Fibroblast of lung (primary cell): ENCODE measurements around the gene WASL. TPM values are rescaled to one million over a fixed set of nuclear protein-coding genes. Genes with fewer than 3 reads are reported as not detected.
"Not testable (repeated sequence)": the region's sequence is repeated elsewhere in the genome, so short reads cannot be mapped to it uniquely, and the experiment has no call there.

Source experiments
- DNase-seq, 2 donors: peaks; one replicate each; pipeline versions ENCODE4 v3.0.0 to v3.0.0-alpha.2; 2010; ENCODE audit warnings: low read depth in 2 of 2
- H2AFZ ChIP-seq: 2 replicates; pipeline ENCODE4 v1.5.1; 2012; ENCODE audit warnings: low read length, control low read depth, inconsistent platforms
- H3K27ac ChIP-seq: 2 replicates; pipeline ENCODE4 v1.5.1; 2011; ENCODE audit warnings: low read length, control low read depth; ENCODE audit not compliant: insufficient read depth
- H3K27me3 ChIP-seq: 2 replicates; pipeline ENCODE4 v1.5.1; 2011; ENCODE audit warnings: mild to moderate bottlenecking, low read length; ENCODE audit not compliant: control insufficient read depth, insufficient read depth
- H3K36me3 ChIP-seq: 2 replicates; pipeline ENCODE4 v1.5.1; 2011; ENCODE audit warnings: low read length; ENCODE audit not compliant: control insufficient read depth, insufficient read depth
- H3K4me1 ChIP-seq: 2 replicates; pipeline ENCODE4 v1.5.1; 2011; ENCODE audit warnings: low read length; ENCODE audit not compliant: control insufficient read depth, insufficient read depth; ENCODE audit errors: extremely low read depth
- H3K4me2 ChIP-seq: 2 replicates; pipeline ENCODE4 v1.5.1; 2011; ENCODE audit warnings: low read length, control low read depth; ENCODE audit not compliant: insufficient read depth; ENCODE audit errors: extremely low read depth
- H3K4me3 ChIP-seq, 4 experiments: fragments of 200-600 bp in 1 of 4; sonication (generic) in 1 of 4; replicated peaks in 1 of 4; 2 replicates each; pipeline ENCODE4 v1.5.1; 2011 to 2016; ENCODE audit warnings: low read length in 4 of 4, low read depth in 3 of 4, mild to moderate bottlenecking in 3 of 4, control low read depth in 2 of 4, inconsistent platforms in 1 of 4, mixed read lengths in 1 of 4; ENCODE audit not compliant: insufficient read depth in 1 of 4; ENCODE audit errors: control extremely low read depth in 1 of 4
- H3K79me2 ChIP-seq: 2 replicates; pipeline ENCODE4 v1.5.1; 2012; ENCODE audit warnings: mild to moderate bottlenecking, low read length, inconsistent platforms; ENCODE audit not compliant: control insufficient read depth, insufficient read depth
- H3K9ac ChIP-seq: 2 replicates; pipeline ENCODE4 v1.5.1; 2011; ENCODE audit warnings: mild to moderate bottlenecking, low read length, control low read depth; ENCODE audit not compliant: insufficient read depth
- H3K9me3 ChIP-seq: 2 replicates; pipeline ENCODE4 v1.5.1; 2012; ENCODE audit warnings: low read depth, low read length; ENCODE audit not compliant: control insufficient read depth, insufficient read depth
- H4K20me1 ChIP-seq: 2 replicates; pipeline ENCODE4 v1.5.1; 2011; ENCODE audit warnings: low read length; ENCODE audit not compliant: control insufficient read depth, insufficient read depth; ENCODE audit errors: extremely low read depth
- EZH2 ChIP-seq: IDR thresholded peaks from 2 replicates; pipeline ENCODE4 v1.5.1; 2012; ENCODE audit warnings: low read length, control low read depth, mild to moderate bottlenecking; ENCODE audit errors: missing control alignments
- polyA plus RNA-seq, 2 donors: library from polyadenylated mRNA; depleted of rRNA in 1 of 2; stranded (reverse) in 1 of 2; unstranded in 1 of 2; fragments of >200 nt; gene quantifications; 2 replicates each; pipeline ENCODE4 v1.2.1, GENCODE V29; 2011 to 2012; ENCODE audit warnings: missing spikeins in 1 of 2
- total RNA-seq: library from RNA; depleted of rRNA; stranded (reverse); fragments of >200 nt; gene quantifications from 2 replicates; pipeline ENCODE4 v1.2.1, GENCODE V29; 2014
- TF ChIP-seq, protein P1 (sequence below), 2 donors: IDR thresholded peaks in 1 of 2; conservative IDR thresholded peaks in 1 of 2; 1 replicate in 1 of 2; 2 replicates in 1 of 2; pipeline ENCODE4 v1.5.1; 2011 to 2012; ENCODE audit warnings: low read length in 2 of 2, control low read depth in 1 of 2, inconsistent platforms in 1 of 2, low read depth in 1 of 2, mild to moderate bottlenecking in 1 of 2

WASL gene
- total and polyA plus RNA-seq, 2 donors (not counting 1 experiment from before 2014, with no cell fraction given), result 15.4 to 21.0 TPM

DNA sequence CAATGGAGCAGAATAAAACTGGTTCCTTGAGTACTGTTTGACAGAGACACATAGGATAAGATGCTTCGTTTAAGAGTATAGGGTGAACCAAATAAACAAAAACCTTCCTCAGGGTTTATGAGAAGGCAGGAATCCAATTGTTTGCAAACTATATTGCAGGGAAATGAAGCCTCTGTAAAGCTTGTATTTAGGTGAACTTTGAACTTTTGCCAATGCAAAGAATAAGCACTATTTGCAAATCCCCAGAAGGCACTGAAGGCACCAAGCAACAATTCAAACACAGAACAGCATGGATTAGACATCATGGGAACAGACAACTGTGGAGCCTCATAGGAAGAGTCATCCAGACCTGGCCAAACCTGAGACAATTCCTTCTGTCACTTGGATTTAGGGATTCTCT is 47.1 kb upstream of the WASL start:
- H4K20me1 ChIP-seq, result no peaks in the 10 kb centered on the region
- TF ChIP-seq, protein P1, sequence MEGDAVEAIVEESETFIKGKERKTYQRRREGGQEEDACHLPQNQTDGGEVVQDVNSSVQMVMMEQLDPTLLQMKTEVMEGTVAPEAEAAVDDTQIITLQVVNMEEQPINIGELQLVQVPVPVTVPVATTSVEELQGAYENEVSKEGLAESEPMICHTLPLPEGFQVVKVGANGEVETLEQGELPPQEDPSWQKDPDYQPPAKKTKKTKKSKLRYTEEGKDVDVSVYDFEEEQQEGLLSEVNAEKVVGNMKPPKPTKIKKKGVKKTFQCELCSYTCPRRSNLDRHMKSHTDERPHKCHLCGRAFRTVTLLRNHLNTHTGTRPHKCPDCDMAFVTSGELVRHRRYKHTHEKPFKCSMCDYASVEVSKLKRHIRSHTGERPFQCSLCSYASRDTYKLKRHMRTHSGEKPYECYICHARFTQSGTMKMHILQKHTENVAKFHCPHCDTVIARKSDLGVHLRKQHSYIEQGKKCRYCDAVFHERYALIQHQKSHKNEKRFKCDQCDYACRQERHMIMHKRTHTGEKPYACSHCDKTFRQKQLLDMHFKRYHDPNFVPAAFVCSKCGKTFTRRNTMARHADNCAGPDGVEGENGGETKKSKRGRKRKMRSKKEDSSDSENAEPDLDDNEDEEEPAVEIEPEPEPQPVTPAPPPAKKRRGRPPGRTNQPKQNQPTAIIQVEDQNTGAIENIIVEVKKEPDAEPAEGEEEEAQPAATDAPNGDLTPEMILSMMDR (conservative IDR thresholded peaks at IDR 0.05 in 1 of 2, IDR thresholded peaks at IDR 0.05 in 1 of 2; ENCODE audit: low read depth in 1 of 2, low read length in 2 of 2), result no peak
- TF ChIP-seq EZH2, result no peak
- H3K27ac ChIP-seq, result no peak overlapping the region

GRCh38 chr7:123795116-123795515 is 46.3 kb upstream of the WASL start:
- H3K27ac ChIP-seq, DNase-seq, H4K20me1 ChIP-seq, H3K27me3 ChIP-seq, H3K4me3 ChIP-seq, H3K9ac ChIP-seq, H3K9me3 ChIP-seq, H2AFZ ChIP-seq, H3K79me2 ChIP-seq, H3K36me3 ChIP-seq, H3K4me1 ChIP-seq, H3K4me2 ChIP-seq: not testable (repeated sequence)

More for the DNA sequence above, 47.1 kb upstream of the WASL start:
- no peak overlapping the region for H3K4me2 ChIP-seq
- no peak overlapping the region for H3K4me3 ChIP-seq
- no peaks in the 10 kb centered on the region for H3K36me3 ChIP-seq
- H3K27me3 ChIP-seq, result no peaks in the 10 kb centered on the region
- no peak overlapping the region for H3K9ac ChIP-seq
- H3K79me2 ChIP-seq, result no peaks in the 10 kb centered on the region
- no peak for DNase-seq
- no peaks in the 10 kb centered on the region for H3K4me1 ChIP-seq
- no peaks in the 10 kb centered on the region for H3K9me3 ChIP-seq
- no peak overlapping the region for H2AFZ ChIP-seq

- Histone ChIP-seq H3K36me3 (no peaks in the 10 kb centered on the region), H3K4me2 (no peak overlapping the region), H3K27ac (no peak overlapping the region), H3K9me3 (no peaks in the 10 kb centered on the region), H3K4me3 (no peak overlapping the region), H3K27me3 (no peaks in the 10 kb centered on the region), H2AFZ (no peak overlapping the region), H3K79me2 (no peaks in the 10 kb centered on the region), H4K20me1 (no peaks in the 10 kb centered on the region), H3K4me1 (no peaks in the 10 kb centered on the region), H3K9ac (no peak overlapping the region)
- no peak for DNase-seq
- TF ChIP-seq EZH2, result no peak
These were observed 43.7 kb upstream of the WASL start for GRCh38 chr7:123792547-123792946.

GRCh38 chr7:123791001-123791400 is 42.2 kb upstream of the WASL start:
- Histone ChIP-seq H3K4me3 (no peak overlapping the region), H3K27ac (no peak overlapping the region), H3K4me1 (no peaks in the 10 kb centered on the region), H3K4me2 (no peak overlapping the region), H3K27me3 (no peaks in the 10 kb centered on the region), H3K9ac (no peak overlapping the region), H2AFZ (no peak overlapping the region), H3K9me3 (no peaks in the 10 kb centered on the region), H3K36me3 (no peaks in the 10 kb centered on the region), H4K20me1 (no peaks in the 10 kb centered on the region), H3K79me2 (no peaks in the 10 kb centered on the region)
- no peak for TF ChIP-seq EZH2
- TF ChIP-seq, protein P1 (conservative IDR thresholded peaks at IDR 0.05 in 1 of 2, IDR thresholded peaks at IDR 0.05 in 1 of 2; ENCODE audit: low read depth in 1 of 2, low read length in 2 of 2), result no peak
- no peak for DNase-seq
